IPS DF 6.9 (cell line): ENCODE results near the gene KIF1A.
"Not testable (repeated sequence)": the region's sequence is repeated elsewhere in the genome, so short reads cannot be mapped to it uniquely, and the experiment has no call there.

ENCODE experiments used
- DNase-seq: peaks from one replicate; pipeline ENCODE4 v3.0.0-alpha.2; 2013; ENCODE audit warnings: low read depth, low spot score
- H3K27ac ChIP-seq: one replicate; pipeline ENCODE4 v1.5.1; 2013; ENCODE audit warnings: low read length, control low read depth
- H3K27me3 ChIP-seq: 2 replicates; pipeline ENCODE4 v1.6.1; 2013; ENCODE audit warnings: mild to moderate bottlenecking, low read length; ENCODE audit not compliant: control insufficient read depth, insufficient read depth
- H3K36me3 ChIP-seq: 2 replicates; pipeline ENCODE4 v1.6.1; 2013; ENCODE audit warnings: low read length; ENCODE audit not compliant: control insufficient read depth, insufficient read depth
- H3K4me1 ChIP-seq: 2 replicates; pipeline ENCODE4 v1.6.1; 2013; ENCODE audit warnings: low read length; ENCODE audit not compliant: control insufficient read depth, insufficient read depth
- H3K4me3 ChIP-seq: 2 replicates; pipeline ENCODE4 v1.5.1; 2013; ENCODE audit warnings: mild to moderate bottlenecking, low read length
- H3K9me3 ChIP-seq: 2 replicates; pipeline ENCODE4 v1.6.1; 2013; ENCODE audit warnings: low read length, inconsistent platforms; ENCODE audit not compliant: control insufficient read depth, insufficient read depth
- WGBS: extraction: QIAGEN DNeasy Blood & Tissue Kit; methylation state at CpG from one replicate; pipeline ENCODE4 v1.1.7; 2013; ENCODE audit warnings: mixed read lengths, missing lambda C conversion rate; ENCODE audit not compliant: insufficient read length, insufficient coverage; 5-methylcytosine and 5-hydroxymethylcytosine counted together

The KIF1A gene

DNA sequence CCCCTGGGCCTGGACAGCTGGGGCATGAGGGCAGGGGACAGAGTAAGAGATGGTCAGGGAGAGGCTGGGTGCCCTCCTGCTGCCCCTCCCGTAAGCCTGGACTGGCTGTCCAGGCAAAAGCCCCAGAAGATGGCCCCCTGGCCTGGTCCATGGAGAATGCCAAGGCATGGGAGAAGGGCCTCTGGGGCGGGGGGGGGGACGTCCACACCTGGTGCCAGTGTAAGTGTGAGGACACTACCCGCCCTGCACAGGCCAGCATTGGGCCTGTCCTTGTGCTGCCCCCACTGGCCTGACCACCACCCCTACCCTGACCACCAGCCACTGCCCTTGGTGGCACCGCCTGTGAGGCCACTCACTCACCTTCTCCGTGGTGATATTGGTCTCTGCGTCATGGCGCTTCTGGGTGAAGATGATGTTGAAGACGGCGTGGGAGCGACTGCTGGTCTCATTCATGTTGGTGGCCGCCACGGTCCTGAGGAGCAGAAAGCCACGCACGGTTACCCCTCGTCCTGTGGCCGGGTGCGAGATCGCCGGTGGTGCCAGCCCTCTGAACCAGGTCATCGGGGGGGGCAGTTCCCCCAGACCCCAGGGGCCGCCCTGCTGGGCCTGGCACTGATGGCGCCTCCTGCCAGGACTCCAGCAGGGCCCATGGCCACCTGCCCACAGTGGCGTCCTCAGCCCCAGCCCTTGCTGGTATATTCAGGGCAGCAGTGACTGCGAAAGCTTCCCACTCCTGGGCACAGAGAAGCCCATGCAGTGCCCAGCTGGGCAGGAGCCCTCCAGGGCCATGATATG is 35.2 kb downstream of the KIF1A start:
- WGBS = no CpG with 5 or more reads among the region's 25 CpGs
- Histone ChIP-seq H3K36me3 (peaks cover 57% of the 10 kb centered on the region), H3K9me3 (no peaks in the 10 kb centered on the region), H3K4me1 (no peaks in the 10 kb centered on the region), H3K27me3 (no peaks in the 10 kb centered on the region), H3K27ac (no peak overlapping the region), H3K4me3 (no peak overlapping the region)
- no peak for DNase-seq

GRCh38 chr2:240783819-240784621 is 36.0 kb downstream of the KIF1A start:
- DNase-seq = no peak
- Histone ChIP-seq H3K4me1 (no peaks in the 10 kb centered on the region), H3K36me3 (peaks cover 57% of the 10 kb centered on the region), H3K27ac (no peak overlapping the region), H3K9me3 (no peaks in the 10 kb centered on the region), H3K4me3 (no peak overlapping the region), H3K27me3 (no peaks in the 10 kb centered on the region)
- no CpG with 5 or more reads among the region's 36 CpGs for WGBS

GRCh38 chr2:240782886-240783818 is 36.9 kb downstream of the KIF1A start:
- no peak overlapping the region for H3K4me3 ChIP-seq
- peaks cover 55% of the 10 kb centered on the region for H3K36me3 ChIP-seq
- WGBS = no CpG with 5 or more reads among the region's 32 CpGs
- no peak overlapping the region for H3K27ac ChIP-seq
- no peaks in the 10 kb centered on the region for H3K9me3 ChIP-seq
- no peaks in the 10 kb centered on the region for H3K4me1 ChIP-seq
- no peaks in the 10 kb centered on the region for H3K27me3 ChIP-seq
- no peak for DNase-seq

DNA sequence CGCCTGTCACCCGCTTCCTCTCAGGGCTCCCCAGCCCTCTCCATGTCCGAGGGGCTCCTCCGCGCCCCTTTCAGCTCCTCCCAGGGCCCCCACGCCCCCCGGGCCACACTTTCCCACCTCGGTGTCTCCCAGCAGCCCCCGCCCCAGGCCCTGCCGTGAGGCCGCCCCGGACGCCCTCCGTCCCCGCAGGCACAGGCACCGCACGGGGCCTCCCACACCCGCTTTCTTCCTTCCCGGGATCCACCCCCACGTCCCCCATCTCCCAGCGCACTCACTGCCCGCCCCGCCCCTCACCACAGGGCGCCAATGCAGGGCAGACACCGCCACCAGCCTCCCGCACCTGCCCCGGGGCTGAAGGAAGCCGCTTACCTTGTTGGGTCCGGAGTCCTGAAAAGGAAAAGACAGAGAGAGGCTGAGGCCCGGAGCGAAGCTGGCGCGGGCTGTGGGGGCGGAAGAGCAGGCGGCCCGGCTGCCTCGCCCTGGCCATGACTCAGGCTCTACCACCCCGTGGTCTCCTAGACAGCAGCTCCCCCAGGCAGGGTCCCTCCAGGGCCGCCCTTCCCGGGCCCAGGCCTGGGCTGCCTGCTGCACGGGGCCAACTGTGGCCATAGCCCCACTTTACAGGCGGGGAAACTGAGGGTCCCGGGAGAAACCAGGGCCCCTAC is 37.7 kb downstream of the KIF1A start:
- DNase-seq = no peak
- no peak overlapping the region for H3K4me3 ChIP-seq
- no CpG with 5 or more reads among the region's 43 CpGs for WGBS
- no peak overlapping the region for H3K27ac ChIP-seq
- H3K9me3 ChIP-seq = no peaks in the 10 kb centered on the region
- H3K36me3 ChIP-seq = peaks cover 52% of the 10 kb centered on the region
- no peaks in the 10 kb centered on the region for H3K27me3 ChIP-seq
- H3K4me1 ChIP-seq = no peaks in the 10 kb centered on the region

GRCh38 chr2:240781471-240782220 is 38.4 kb downstream of the KIF1A start:
- H3K27me3 ChIP-seq = no peaks in the 10 kb centered on the region
- no peak for DNase-seq
- H3K27ac ChIP-seq = no peak overlapping the region
- H3K36me3 ChIP-seq = peaks cover 49% of the 10 kb centered on the region
- no peaks in the 10 kb centered on the region for H3K4me1 ChIP-seq
- H3K9me3 ChIP-seq = no peaks in the 10 kb centered on the region
- 100% methylated on average over 9 of the region's 58 CpGs for WGBS
- H3K4me3 ChIP-seq = no peak overlapping the region

- no CpG with 5 or more reads among the region's 39 CpGs for WGBS
- H3K9me3 ChIP-seq = no peaks in the 10 kb centered on the region
- peaks cover 48% of the 10 kb centered on the region for H3K36me3 ChIP-seq
- H3K27ac ChIP-seq = no peak overlapping the region
- H3K4me1 ChIP-seq = no peaks in the 10 kb centered on the region
- no peak overlapping the region for H3K4me3 ChIP-seq
- no peak for DNase-seq
- H3K27me3 ChIP-seq = no peaks in the 10 kb centered on the region
These were observed 39.9 kb downstream of the KIF1A start for GRCh38 chr2:240780023-240780700.

- H3K27me3 ChIP-seq, H3K27ac ChIP-seq, H3K4me1 ChIP-seq, H3K4me3 ChIP-seq, DNase-seq, H3K9me3 ChIP-seq: not testable (repeated sequence)
- WGBS = no CpG with 5 or more reads among the region's 6 CpGs
- H3K36me3 ChIP-seq = peaks cover 46% of the 10 kb centered on the region
These were observed 40.7 kb downstream of the KIF1A start for GRCh38 chr2:240779250-240779832.

- no peaks in the 10 kb centered on the region for H3K27me3 ChIP-seq
- peaks cover 42% of the 10 kb centered on the region for H3K36me3 ChIP-seq
- no CpG with 5 or more reads among the region's 26 CpGs for WGBS
- H3K27ac ChIP-seq = no peak overlapping the region
- no peaks in the 10 kb centered on the region for H3K9me3 ChIP-seq
- DNase-seq = no peak
- H3K4me1 ChIP-seq = no peaks in the 10 kb centered on the region
- no peak overlapping the region for H3K4me3 ChIP-seq
These were observed 41.6 kb downstream of the KIF1A start for GRCh38 chr2:240778426-240778825.
